ENCODE results near the gene YEATS4.

- TF ChIP-seq EZH2phosphoT487 (IDR thresholded peaks at IDR 0.05; ENCODE audit: low read depth, severe bottlenecking, unreplicated experiment), result no peak
- no peak for TF ChIP-seq CTCF (IDR thresholded peaks at IDR 0.05; ENCODE audit: poor library complexity)
- no peak for TF ChIP-seq EZH2 (IDR thresholded peaks at IDR 0.05; ENCODE audit: borderline replicate concordance)
Measured at GRCh38 chr12:69354172-69354555, 5.4 kb upstream of the YEATS4 start.
